Measurements from ENCODE around the gene ZSWIM5.

The ZSWIM5 gene

GRCh38 chr1:45033356-45033755 lies 173.0 kb downstream of the ZSWIM5 start:
- DNase-seq = no peak

- no peak for DNase-seq
Observed at GRCh38 chr1:45032837-45033236, 173.6 kb downstream of the ZSWIM5 start.

- DNase-seq = no peak
Observed at GRCh38 chr1:45026446-45026845, 180.0 kb downstream of the ZSWIM5 start.

- no peak for DNase-seq
Observed at GRCh38 chr1:45023663-45024062, 182.7 kb downstream of the ZSWIM5 start.

- DNase-seq = peak in 38 of 56 donors; percentile 4 to 67 (median 30)
Observed at GRCh38 chr1:45018599-45019230, 187.7 kb downstream of the ZSWIM5 start.

- DNase-seq = no peak
Observed at GRCh38 chr1:45016767-45017166, 189.6 kb downstream of the ZSWIM5 start.

GRCh38 chr1:45016090-45016697 lies 190.2 kb downstream of the ZSWIM5 start:
- DNase-seq = no peak

- DNase-seq = no peak
Observed at GRCh38 chr1:45015683-45016082, 190.7 kb downstream of the ZSWIM5 start.

GRCh38 chr1:45014321-45015028 lies 191.9 kb downstream of the ZSWIM5 start:
- peak in 51 of 56 donors; percentile 22 to 90 (median 64) for DNase-seq

- no peak for DNase-seq
Observed at GRCh38 chr1:45013551-45014209, 192.7 kb downstream of the ZSWIM5 start.

- DNase-seq = peak in 35 of 56 donors; percentile 10 to 72 (median 35)
Observed at GRCh38 chr1:45012639-45013278, 193.6 kb downstream of the ZSWIM5 start.

GRCh38 chr1:45011837-45012638 lies 194.4 kb downstream of the ZSWIM5 start, which contains the start of gene UROD:
TSS of gene UROD (plus strand) at chr1:45012254. CDS start at chr1:45012266, 12 bp downstream.
- DNase-seq = peak; percentile 20 to 95 (median 84)

- peak; percentile 29 to 90 (median 72) for DNase-seq
Observed at GRCh38 chr1:45010855-45011811, 195.3 kb downstream of the ZSWIM5 start, which contains the start of gene HECTD3. TSS of gene HECTD3 (minus strand) at chr1:45011324. CDS start at chr1:45011257, 67 bp downstream.

- peak in 6 of 56 donors; percentile 8 to 30 (median 19) for DNase-seq
Observed at GRCh38 chr1:45009956-45010854, 196.2 kb downstream of the ZSWIM5 start.

- DNase-seq = no peak
Observed at GRCh38 chr1:45009296-45009865, 197.0 kb downstream of the ZSWIM5 start.

- DNase-seq = no peak
Observed at GRCh38 chr1:45008516-45008915, 197.9 kb downstream of the ZSWIM5 start.

GRCh38 chr1:45008076-45008475 lies 198.3 kb downstream of the ZSWIM5 start:
- DNase-seq = no peak

GRCh38 chr1:45007311-45007710 lies 199.1 kb downstream of the ZSWIM5 start:
- no peak for DNase-seq

All from nucleus accumbens (tissue), 56 donors.